NCI-H1092 treated with DMSO at 0.1 percent for 48 hours (cell line): ENCODE data around the gene TMEM45A.
"Not testable (repeated sequence)": the region's sequence is repeated elsewhere in the genome, so short reads cannot be mapped to it uniquely, and the experiment has no call there.

Source experiments
- DNase-seq: peaks from one replicate; lab custom pipeline; 2025; lab: John Stamatoyannopoulos, UW

Gene TMEM45A

DNA sequence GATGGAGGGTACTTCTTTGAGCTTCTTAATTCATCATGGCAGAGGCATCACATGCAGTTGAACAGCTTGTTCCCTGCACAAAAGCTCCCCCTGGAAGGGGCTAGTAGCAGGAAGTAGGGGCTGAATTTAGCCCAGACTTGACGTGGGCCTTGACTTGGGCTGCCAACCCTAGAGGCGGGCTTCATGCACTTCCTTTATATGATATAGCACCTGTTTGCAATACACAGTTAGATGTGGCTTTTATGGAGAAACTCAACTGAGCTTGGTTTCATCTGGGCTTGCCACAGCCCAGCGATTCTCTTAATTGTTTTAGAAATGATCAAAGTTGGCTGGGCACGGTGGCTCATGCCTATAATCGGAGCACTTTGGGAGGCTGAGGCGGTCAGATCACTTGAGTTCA is 83.3 kb downstream of the TMEM45A start:
- DNase-seq: no peak

DNA sequence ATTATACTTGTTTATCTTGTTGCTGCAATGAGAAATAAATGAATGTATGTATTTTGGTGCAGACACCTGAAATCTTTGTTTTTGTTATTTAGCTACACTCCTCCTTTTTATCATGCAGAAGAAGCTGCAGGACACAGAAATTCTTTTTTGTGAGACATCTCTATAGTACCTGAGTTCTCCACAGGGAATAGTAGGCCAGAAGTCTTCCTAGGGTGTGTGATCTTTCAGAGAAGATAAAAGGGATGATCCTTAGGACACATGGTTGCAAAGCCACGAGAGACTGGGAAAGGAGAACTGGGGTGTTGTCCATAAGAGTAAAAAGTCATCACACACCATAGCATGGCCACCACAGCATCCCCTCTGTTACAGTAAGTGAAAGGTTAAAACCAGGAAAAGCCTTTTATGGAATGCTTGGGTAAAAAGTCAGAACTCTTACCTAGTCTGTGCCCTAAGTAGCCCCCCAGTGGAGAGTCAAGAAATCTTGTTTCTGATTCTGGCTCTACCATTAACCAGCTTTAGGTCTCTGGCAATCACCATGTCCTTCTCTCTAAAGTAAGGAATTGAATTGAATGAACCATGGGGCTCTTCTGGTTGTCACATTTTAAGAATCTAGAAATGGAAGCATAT is 85.1 kb downstream of the TMEM45A start:
- DNase-seq: no peak

DNA sequence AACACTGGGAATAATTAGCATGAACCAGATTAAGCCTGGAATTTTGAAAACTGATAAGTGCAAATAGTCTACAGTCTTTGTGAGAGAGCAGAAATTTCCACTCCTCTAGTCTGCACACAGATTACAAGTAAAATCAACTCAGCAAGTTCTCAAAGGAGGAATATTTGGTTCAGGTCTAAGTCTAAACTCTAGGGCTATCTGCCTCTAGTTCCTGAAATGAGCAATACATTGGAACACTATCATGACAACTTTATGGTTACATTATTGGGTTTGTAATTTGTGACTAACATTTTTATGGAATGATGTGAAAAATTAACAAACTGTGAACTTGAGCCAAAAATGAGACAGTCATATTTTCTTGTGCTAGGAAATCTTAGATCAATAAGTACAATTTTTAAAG is 86.2 kb downstream of the TMEM45A start:
- no peak for DNase-seq

DNA sequence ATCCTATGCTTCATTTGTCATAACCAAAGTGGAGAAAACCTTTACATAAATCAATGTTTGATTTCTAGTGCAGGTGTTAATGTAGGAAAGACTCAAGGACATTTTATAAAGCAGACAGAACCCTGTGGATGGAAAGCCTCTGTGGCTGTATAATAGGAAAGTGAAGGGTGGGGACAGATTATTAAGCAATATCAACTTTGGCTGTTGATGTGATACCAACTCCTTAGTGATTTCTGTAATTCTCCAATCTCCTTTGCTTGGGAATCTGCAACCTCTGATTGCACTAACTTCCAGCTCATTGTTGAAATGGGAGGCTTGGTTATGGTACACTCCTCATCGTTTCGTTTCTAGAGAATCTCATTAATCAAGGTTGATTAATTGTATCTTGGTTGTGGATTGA is 87.7 kb downstream of the TMEM45A start:
- DNase-seq: no peak

DNA sequence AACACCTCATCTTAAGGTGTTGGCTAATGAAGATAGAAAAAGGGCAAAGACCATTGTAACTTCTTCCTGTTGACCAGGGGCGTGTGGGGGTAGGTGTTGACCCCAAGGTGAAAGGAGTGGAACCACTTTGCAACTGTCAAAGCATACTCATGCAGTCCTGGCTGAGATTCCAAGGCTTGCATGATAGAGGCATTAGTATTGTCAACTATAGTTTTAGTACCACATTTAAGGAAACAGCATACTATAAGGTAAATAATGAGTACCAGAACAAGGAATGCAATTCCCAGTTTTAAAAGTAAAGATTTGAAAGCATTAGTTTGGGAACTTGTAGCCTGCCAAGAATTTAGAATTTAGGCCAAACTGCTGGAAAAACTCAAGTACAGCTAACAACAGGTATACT is 89.2 kb downstream of the TMEM45A start:
- DNase-seq: no peak

DNA sequence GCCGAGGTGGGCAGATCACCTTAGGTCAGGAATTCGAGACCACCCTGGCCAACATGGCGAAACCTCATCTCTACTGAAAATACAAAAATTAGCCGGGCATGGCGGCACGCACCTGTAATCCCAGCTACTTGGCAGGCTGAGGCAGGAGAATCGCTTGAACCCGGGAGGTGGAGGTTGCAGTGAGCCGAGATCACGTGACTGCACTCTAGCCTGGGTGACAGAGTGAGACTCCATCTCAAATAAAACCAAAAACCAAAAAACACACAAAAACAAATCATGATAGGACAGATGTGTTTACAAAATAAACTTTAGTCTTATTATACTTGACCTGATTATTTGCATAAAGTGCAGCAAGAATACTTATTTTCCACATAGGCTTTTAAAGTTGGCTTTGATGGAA is 89.7 kb downstream of the TMEM45A start:
- DNase-seq: not testable (repeated sequence)

DNA sequence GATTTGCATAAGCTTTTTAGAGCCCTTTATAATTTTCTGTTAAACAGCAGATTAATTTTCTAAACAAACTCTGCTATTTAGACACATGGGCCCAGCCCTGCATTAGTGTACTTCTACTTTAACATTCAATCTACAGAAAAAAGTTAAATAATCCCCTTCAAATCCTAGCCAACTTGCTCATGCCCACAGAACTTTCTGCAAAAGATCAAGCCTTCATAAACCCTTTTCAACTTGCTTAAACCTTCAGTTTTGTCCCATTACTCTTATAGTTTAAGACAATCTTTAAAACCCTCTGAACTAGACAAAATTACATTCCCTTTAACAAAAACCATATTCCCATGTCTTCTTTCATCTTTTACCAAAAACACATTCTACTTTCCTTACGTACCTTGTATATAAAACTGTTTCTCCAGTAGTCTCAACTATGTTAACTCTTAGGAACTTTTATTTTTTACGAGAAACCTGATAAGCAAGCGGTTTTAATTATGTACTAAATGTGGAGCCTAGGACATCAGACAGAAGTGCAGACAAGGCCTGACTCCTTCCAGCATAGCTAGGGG is 91.8 kb downstream of the TMEM45A start:
- no peak for DNase-seq

DNA sequence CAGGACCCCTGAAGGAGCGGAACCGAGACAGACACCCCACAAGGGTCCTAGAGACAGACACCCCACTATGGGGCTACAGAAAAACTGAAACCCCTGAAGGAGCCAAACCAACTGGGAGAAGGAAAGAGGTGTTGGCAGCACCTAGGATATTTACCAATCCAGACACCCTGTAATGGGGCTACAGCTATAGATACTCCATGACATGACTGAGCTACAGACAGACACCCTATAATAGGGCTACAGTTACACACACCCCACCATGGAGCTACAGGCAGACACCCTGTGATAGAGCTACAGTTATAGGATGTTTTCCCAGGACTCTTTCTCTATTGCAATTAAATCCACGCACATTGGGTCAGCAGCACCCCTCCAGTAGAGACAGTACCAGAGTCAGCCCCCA is 94.4 kb downstream of the TMEM45A start:
- no peak for DNase-seq

DNA sequence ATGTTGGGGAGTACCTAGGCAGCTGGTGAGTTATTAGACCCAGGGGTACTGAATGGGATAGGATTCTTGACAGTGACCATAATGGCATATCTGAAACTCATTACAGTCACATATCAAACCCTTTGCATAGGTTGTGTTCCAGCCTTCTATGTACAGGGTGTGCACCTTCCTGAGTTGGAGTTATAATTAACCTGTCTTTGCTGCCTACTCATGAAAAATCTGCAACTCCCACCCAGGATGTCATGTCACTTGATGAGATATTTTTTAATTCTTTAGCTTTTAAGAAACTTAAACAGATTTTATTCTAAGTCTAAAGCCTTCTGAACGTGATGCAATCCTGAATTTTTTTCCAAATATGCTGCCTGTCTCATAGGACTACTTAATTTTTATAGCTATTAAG is 95.8 kb downstream of the TMEM45A start:
- DNase-seq: no peak

DNA sequence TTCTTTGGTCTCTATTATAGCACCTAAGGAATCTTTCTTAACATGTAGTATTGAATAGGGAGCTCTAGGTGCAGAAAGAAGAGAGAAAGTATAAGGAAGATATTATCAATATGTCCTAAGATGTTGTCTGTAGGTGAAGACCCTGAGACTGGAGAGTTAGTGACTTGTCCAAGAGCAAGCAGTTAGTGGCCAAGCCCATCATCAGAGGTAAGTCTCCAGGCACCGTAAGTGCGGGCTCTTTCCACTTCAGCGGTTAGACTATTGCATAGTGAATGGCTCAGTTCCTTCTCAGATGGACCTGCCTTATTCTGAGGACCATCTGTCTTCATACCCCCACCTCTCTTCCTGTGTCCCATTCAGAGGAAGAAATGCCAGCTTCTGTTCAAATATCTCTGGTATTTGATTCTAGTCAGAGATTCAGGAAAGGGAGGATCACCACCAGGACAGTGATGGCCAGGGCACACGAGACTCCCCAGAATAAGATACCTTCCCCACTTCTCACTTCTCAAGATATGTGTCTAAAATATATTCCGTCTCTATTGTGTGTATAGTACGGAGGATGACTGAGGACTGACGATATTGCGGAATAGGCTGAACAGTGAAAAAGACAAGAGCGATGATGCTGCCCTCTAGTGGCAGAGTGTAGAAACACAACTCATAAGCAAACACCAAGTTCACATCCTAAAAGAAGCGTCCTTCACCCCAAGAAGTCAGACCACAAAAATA is 97.9 kb downstream of the TMEM45A start:
- DNase-seq: peak; percentile 40

DNA sequence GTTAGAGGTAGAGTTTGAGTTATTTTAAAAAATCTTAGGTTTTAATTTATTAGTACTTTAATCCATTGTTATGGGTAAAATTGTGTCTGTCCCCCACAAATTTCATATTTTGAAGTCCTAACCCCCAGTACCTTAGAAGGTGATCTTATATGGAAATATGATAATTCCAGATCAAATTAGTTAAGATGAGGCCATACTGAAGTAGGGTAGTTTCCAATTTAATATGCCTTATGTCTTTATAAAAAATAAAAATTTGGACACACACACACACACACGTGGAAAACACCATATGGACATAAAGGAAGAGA is 98.4 kb downstream of the TMEM45A start:
- DNase-seq: no peak

DNA sequence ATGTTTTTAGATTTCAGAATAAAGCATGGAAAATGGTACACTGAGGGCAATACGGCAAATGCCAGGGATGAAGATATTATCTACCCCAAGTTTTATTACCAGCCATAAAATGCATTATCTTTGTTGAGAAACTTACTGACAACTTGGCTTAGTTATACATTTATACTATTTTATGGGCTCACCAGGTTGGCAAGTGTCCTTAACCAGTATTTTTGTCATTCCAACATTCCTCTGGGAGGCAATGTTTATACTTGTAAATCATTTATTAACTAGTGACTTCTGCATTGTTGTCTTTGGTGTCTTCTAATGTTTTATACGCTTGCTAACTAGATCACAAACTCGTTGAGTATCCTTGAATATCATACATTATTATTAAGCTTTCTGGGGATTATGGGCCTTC is 99.0 kb downstream of the TMEM45A start:
- DNase-seq: no peak

DNA sequence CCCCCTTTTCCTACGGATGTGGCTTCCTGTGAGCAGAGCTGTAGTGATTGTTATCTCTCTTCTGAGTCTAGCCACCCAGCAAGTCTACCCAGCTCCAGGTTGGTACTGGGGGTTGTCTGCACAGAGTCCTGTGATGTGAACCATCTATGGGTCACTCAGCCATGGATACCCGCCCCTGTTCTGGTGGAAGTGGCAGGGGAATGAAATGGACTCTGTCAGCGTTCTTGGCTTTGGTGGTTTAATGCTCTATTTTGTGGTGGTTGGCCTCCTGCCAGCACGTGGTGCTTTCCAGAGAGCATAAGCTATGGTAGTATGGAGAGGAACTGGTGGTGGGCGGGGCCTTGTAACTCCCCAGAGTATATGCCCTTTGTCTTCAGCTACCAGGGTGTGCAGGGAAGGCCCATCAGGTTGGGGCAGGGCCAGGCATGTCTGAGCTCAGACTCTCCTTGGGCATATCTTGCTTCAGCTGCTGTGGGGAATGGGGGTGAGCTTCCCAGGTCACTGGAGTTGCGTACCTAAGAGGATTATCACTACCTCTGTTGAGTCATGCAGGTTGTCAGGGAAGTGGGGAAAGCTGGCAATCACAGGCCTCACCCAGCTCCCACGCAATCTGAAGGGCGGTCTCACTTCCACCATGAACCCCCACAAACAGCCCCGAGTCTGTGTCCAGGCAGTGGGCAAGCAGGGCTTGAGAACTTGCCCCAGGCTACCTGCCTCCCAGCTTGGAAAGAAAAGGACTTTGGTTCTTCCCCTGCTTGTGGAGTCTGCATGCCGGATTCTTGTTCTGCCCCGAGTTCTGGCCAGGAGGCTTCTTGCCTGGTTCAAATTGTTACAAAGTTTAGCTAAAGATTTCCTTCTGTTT is 108.0 kb downstream of the TMEM45A start:
- DNase-seq: no peak

DNA sequence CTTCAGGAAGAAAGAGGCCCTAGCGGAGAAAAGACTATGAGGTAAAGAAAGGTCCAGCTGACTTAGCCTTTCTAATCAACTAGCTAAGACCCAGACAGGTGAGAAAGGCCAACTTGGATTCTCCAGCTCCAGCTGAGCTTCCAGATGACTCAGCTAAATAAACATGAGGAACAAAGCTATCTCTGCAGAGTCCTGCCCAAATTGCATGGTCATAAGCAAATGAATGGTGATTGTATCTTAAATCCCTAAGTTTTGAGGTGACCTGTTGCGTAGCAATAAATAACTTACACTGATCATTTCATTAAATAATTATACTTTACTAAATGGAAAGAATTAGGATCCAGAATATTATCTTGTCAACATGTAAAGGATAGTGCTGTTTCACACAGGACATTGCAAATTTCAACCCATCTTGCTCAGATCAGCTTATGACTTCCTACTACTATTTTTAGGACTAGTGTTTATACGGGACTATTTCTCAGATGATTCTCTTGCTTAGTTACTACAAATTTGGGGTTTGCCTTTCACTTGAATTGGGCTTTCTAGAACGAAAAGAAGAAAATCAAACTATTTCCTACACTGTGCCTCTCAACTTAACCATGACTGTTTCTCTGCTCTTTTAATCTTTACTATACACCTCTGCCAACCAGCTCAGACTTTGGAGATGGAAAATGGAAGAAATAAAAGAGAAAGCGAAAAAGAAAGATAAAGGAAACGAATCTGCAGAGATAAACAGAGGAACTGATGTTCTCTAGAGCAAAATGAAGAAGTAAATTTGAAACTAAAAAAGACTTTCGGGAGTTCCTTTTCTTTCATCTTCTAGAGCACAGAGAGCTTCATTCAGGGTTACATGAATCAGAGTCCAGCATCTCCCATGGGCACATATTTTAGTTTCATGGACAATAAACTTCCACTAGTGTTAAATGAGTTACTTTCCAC is 110.4 kb downstream of the TMEM45A start:
- no peak for DNase-seq

DNA sequence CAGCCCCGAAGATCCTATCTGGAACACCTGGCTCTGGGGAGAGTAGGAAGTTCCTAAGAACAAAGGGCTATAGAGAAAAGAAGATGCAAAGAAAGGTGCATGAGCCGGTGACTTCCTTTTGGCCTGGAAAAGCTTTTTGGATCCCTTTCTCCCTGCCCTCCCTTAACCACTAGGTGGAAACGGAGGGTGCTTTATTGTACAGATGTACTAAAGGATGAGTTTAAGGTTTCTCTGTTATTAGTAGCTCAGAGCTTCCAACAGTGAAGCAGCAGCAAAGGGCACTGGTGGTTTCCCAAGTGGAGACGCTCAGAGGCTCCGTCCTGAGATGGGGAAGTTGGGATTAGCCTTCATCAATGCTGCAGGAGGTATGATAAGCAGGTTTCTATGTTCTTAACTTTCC is 111.0 kb downstream of the TMEM45A start:
- DNase-seq: no peak

DNA sequence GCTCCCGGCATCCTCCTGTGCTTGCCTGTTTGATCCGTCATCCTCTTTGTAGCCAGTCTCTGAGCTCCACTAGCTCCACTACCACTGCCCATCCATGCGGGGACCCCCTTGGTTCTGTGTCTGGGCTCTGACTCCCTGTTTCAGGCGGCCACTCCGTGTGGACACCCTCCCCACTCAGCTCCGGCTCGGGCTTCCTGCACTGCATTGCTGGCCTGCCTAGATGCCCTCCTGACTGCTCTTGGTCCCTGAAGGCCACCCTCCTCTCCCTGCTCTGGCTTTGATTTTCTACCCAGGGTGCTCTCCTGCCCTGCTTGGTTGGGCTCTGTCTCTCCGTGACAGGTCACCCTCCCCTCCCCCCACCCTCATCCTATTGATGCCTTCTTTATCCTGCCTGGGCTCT is 112.9 kb downstream of the TMEM45A start:
- no peak for DNase-seq

DNA sequence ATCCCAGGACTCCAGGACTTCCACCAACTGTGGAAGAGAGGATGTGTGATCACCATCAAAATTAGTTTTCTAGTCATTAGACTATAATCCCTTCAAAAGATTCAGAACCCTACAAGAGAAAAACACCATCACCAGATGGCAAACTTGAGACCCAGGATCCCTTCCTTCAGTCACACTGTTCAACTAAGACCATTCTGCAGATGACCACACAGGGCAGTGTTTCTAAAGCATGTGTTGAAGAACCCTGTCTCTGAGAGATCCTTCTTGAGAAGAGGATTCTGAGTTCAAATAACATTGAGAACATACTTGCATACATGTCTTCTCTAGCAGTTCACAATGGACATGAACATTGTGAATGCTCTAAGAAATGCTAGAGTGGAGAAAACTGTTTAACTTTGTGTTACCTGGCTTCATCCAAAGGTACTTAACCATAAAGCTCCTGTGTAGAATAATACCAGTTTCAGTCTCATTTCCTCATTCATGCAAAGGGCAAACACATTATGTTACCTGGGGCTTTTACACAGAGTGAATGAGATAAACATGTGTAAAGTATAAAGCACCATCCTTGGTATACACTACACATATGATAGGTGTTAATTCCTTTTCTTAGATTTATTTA is 114.6 kb downstream of the TMEM45A start:
- no peak for DNase-seq

DNA sequence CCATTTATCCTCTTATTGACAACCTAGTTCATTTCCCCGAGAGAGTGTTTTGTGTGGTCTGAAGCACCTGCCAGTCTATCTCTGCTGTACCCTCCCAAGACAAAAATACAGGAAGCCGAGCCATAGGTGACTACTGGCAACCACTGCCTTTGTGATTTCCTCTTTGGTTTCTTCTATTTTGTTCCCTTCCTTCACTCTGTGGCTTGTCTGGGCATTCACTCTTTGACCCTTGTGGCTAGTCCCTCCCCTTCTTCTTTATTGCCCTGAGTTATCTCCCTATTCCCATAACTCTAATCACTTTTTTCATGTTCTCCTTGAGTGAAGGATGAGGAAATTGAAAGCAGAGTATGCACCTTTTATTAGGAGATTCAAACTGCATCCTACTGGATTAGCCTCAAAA is 116.9 kb downstream of the TMEM45A start, which contains the start of gene ADGRG7:
ADGRG7 (plus strand) TSS at position 297 of the 400 bp plus-strand sequence. CDS start 256 bp downstream, outside the sequence.
- DNase-seq: no peak

DNA sequence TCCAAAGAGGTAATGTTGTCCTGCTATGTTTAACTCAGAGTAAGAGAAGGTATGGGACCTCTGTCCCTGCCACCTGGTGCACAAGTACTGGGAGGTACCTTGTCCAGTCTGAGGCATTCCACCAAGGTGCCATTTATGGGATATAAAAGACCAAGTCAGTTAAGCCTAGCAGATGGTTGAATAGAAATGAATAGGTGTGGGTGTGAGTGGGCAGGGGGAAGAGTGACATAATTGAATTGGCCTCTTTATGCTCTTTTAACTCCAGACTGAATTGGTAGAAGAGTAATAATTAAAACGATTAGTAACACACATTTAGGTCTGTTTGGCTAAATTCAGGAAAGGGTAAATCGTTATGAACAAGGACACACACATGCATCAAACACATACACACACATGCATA is 117.5 kb downstream of the TMEM45A start:
- DNase-seq: no peak

DNA sequence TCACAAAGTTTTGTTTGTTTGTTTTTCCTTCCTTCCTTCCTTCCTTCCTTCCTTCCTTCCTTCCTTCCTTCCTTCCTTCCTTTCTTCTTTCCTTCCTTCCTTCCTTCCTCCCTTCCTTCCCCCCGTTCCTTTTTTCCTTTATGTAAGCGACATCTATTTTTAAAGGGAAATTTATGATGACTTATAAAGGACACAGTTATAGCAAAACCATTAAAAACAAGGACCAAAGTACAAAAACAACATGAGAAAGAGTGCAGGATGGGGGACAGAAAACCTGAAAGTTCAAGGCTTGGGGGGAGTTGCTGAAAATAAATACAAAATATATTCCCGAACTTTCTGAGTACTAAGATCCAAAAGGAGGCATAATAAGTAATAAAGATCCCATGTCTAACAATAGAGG is 118.8 kb downstream of the TMEM45A start:
- no peak for DNase-seq

DNA sequence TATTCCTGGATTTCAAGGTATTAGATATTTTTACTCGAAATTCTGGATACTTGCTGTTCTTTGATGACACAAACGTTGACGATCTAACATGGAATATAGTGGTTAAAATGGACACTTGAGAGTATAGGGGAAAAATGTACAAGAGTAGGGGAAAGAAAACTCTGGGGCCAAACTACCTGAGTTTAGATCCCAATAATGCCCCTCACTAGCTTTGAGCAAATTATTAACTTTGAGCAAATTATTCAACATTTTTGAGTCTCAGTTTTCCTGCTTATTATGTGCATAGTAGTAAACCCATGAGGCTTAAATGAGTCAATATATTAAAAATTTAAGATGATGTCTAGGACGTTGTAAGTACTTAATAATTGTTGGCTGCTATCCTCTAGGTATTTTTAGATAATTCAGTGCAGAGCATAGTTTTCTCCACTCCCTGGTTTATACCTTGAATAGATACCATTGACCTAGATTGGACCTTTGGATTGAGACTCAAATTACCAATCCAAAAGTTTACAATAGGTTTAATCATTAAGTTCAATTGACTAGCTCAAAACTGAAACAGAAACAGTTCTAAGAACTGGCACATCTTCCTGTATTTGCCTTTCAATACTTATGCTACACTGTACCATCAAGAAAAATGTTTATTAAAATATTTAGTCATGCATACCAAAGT is 121.4 kb downstream of the TMEM45A start:
- no peak for DNase-seq
